ENCODE results near the gene FARP2. TPM values are rescaled to one million over a fixed set of nuclear protein-coding genes. Genes with fewer than 3 reads are reported as not detected.

Gene FARP2
- total and polyA plus RNA-seq, 10 of the 15 experiments (the other 5 are each of a cell fraction or from before 2014, with no cell fraction given), result 5.5 to 67.5 (median 36.8) TPM

DNA sequence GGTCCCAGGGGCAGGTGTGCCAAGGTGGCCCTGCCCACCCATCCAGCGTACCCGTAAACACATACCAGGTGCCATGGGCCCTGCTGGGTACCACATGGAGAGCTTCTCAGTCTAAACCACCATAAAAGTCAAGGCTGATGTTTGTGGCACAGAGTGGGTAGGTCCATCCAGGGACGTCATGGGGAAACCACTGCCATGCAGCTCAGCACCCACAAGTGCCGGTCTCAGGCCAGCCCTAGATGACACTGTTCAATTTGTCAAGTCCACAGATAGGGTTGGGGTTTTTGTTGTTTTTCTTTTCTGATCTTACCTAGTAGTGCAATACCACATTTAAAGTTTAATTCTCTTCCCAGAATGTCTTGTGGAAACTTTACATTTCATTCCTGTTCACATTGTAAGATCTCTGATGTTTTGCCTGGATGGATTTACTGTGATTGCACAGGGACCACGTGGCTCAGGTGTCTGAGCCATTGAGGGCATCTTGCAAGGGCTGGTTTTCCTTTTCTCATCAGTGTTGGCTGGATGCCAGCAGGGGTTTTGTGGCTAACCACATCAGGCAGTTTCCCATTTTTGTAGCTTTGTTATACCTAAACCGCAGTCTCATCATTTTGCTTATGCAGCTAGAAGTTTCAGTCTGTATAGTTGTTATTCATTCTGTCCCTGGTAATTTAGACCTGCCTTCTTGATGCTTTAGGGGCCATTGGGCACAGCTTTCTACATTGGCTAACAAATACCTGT, 87.6 kb downstream of the FARP2 start (continued):
- TF ChIP-seq PAX5 (IDR thresholded peaks at IDR 0.05; ENCODE audit: borderline replicate concordance, low read depth, low read length) (0 out of 2 replicates have a peak, but pooled peaks have one; percentile 28), SIX5 (IDR thresholded peaks at IDR 0.05; ENCODE audit: low read depth, low read length, severe bottlenecking) (no peak), HDAC6 (IDR thresholded peaks at IDR 0.05; ENCODE audit: unreplicated experiment) (no peak), STAT1 (conservative IDR thresholded peaks at IDR 0.05) (no peak), CBX3 (IDR thresholded peaks at IDR 0.05; ENCODE audit: borderline replicate concordance, low read depth) (no peak), CBX5 (IDR thresholded peaks at IDR 0.05; ENCODE audit: low read depth) (no peak), BACH1 (IDR thresholded peaks at IDR 0.05; ENCODE audit: borderline replicate concordance) (no peak), NBN (IDR thresholded peaks at IDR 0.05) (no peak; the same call in 1 of the 2 replicates), RAD51 (IDR thresholded peaks at IDR 0.05) (peak; percentile 66; the same call in 1 of the 2 replicates), FOXM1 (IDR thresholded peaks at IDR 0.05; ENCODE audit: low read depth, low read length) (peak; percentile 39; the same call in 1 of the 2 replicates), NR2C1 (IDR thresholded peaks at IDR 0.05) (no peak), CREM (IDR thresholded peaks at IDR 0.05; ENCODE audit: low read depth) (peak; percentile 13; the same call in 1 of the 2 replicates), ZNF217 (IDR thresholded peaks at IDR 0.05) (0 out of 2 replicates have a peak, but pooled peaks have one; percentile 24), JUND (IDR thresholded peaks at IDR 0.05; ENCODE audit: low read depth, low read length) (no peak), CHD2 (IDR thresholded peaks at IDR 0.05; ENCODE audit: borderline replicate concordance, low read depth, low read length) (no peak), KAT2A (conservative IDR thresholded peaks at IDR 0.05; ENCODE audit: control insufficient read depth, low read depth, low read length) (no peak), IRF4 (IDR thresholded peaks at IDR 0.05; ENCODE audit: low read depth, low read length) (0 out of 2 replicates have a peak, but pooled peaks have one; percentile 9), YBX1 (IDR thresholded peaks at IDR 0.05) (no peak)
- TF ChIP-seq, protein P1, sequence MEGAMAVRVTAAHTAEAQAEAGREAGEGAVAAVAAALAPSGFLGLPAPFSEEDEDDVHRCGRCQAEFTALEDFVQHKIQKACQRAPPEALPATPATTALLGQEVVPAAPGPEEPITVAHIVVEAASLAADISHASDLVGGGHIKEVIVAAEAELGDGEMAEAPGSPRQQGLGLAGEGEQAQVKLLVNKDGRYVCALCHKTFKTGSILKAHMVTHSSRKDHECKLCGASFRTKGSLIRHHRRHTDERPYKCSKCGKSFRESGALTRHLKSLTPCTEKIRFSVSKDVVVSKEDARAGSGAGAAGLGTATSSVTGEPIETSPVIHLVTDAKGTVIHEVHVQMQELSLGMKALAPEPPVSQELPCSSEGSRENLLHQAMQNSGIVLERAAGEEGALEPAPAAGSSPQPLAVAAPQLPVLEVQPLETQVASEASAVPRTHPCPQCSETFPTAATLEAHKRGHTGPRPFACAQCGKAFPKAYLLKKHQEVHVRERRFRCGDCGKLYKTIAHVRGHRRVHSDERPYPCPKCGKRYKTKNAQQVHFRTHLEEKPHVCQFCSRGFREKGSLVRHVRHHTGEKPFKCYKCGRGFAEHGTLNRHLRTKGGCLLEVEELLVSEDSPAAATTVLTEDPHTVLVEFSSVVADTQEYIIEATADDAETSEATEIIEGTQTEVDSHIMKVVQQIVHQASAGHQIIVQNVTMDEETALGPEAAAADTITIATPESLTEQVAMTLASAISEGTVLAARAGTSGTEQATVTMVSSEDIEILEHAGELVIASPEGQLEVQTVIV (IDR thresholded peaks at IDR 0.05; ENCODE audit: borderline replicate concordance, partially characterized antibody), result no peak
- TF ChIP-seq, protein P2, sequence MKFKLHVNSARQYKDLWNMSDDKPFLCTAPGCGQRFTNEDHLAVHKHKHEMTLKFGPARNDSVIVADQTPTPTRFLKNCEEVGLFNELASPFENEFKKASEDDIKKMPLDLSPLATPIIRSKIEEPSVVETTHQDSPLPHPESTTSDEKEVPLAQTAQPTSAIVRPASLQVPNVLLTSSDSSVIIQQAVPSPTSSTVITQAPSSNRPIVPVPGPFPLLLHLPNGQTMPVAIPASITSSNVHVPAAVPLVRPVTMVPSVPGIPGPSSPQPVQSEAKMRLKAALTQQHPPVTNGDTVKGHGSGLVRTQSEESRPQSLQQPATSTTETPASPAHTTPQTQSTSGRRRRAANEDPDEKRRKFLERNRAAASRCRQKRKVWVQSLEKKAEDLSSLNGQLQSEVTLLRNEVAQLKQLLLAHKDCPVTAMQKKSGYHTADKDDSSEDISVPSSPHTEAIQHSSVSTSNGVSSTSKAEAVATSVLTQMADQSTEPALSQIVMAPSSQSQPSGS (IDR thresholded peaks at IDR 0.05; ENCODE audit: low read length), result no peak
- TF ChIP-seq, protein P3, sequence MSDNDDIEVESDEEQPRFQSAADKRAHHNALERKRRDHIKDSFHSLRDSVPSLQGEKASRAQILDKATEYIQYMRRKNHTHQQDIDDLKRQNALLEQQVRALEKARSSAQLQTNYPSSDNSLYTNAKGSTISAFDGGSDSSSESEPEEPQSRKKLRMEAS (IDR thresholded peaks at IDR 0.05; ENCODE audit: low read depth, low read length), result no peak
- TF ChIP-seq, protein P4, sequence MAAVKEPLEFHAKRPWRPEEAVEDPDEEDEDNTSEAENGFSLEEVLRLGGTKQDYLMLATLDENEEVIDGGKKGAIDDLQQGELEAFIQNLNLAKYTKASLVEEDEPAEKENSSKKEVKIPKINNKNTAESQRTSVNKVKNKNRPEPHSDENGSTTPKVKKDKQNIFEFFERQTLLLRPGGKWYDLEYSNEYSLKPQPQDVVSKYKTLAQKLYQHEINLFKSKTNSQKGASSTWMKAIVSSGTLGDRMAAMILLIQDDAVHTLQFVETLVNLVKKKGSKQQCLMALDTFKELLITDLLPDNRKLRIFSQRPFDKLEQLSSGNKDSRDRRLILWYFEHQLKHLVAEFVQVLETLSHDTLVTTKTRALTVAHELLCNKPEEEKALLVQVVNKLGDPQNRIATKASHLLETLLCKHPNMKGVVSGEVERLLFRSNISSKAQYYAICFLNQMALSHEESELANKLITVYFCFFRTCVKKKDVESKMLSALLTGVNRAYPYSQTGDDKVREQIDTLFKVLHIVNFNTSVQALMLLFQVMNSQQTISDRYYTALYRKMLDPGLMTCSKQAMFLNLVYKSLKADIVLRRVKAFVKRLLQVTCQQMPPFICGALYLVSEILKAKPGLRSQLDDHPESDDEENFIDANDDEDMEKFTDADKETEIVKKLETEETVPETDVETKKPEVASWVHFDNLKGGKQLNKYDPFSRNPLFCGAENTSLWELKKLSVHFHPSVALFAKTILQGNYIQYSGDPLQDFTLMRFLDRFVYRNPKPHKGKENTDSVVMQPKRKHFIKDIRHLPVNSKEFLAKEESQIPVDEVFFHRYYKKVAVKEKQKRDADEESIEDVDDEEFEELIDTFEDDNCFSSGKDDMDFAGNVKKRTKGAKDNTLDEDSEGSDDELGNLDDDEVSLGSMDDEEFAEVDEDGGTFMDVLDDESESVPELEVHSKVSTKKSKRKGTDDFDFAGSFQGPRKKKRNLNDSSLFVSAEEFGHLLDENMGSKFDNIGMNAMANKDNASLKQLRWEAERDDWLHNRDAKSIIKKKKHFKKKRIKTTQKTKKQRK (IDR thresholded peaks at IDR 0.05; ENCODE audit: low read depth, low read length), result no peak

Data from GM12878 (cell line).